Upper lobe of left lung (tissue), 6 donors: ENCODE data around the gene MYPOP. TPM values are rescaled to one million over a fixed set of nuclear protein-coding genes. Genes with fewer than 3 reads are reported as not detected.

Experiments used
- ATAC-seq, 2 donors: fragments of 200-7000 bp; cut with Tn5 transposase; one replicate each; pipeline ENCODE4 v1.9.1; 2022; ENCODE audit warnings: mild to moderate bottlenecking in 2 of 2, moderate library complexity in 2 of 2; ENCODE audit not compliant: low FRiP score in 2 of 2
- DNase-seq, 2 donors: peaks; one replicate each; pipeline ENCODE4 v3.0.0-alpha.2; 2019 to 2020
- H3K27ac ChIP-seq, 4 donors: fragments of 200-600 bp; sonication (generic); one replicate each; pipeline ENCODE4 v1.5.1; 2016 to 2019
- H3K27me3 ChIP-seq, 4 donors: fragments of 200-600 bp; sonication (generic); one replicate each; pipeline ENCODE4 v1.5.1; 2017 to 2019
- H3K36me3 ChIP-seq, 4 donors: fragments of 200-600 bp; sonication (generic); one replicate each; pipeline ENCODE4 v1.5.1; 2016 to 2019
- H3K4me1 ChIP-seq, 4 donors: fragments of 200-600 bp; sonication (generic); one replicate each; pipeline ENCODE4 v1.5.1; 2018 to 2019
- H3K4me3 ChIP-seq, 4 donors: fragments of 200-600 bp; sonication (generic); one replicate each; pipeline ENCODE4 v1.5.1; 2017 to 2019; ENCODE audit warnings: mild to moderate bottlenecking in 2 of 4, moderate library complexity in 1 of 4
- H3K9me3 ChIP-seq, 4 donors: fragments of 200-600 bp; sonication (generic); one replicate each; pipeline ENCODE4 v1.5.1; 2018 to 2019
- CTCF ChIP-seq, 6 experiments: fragments of 450-650 bp in 4 of 6; fragments of 200-600 bp in 2 of 6; sonication (generic) in 2 of 6; IDR thresholded peaks; one replicate each; pipeline ENCODE4 v1.5.1; 2016 to 2019; ENCODE audit warnings: antibody characterized with exemption in 6 of 6
- EP300 ChIP-seq, 4 donors: sonication (generic); formaldehyde crosslinking; IDR thresholded peaks; one replicate each; pipeline ENCODE4 v1.5.1; 2017; ENCODE audit warnings: antibody characterized with exemption in 4 of 4, control low read depth in 2 of 4
- POLR2A ChIP-seq, 4 donors: fragments of 450-650 bp; IDR thresholded peaks; one replicate each; pipeline ENCODE4 v1.5.1; 2016 to 2017; ENCODE audit warnings: antibody characterized with exemption in 4 of 4, mild to moderate bottlenecking in 2 of 4
- POLR2AphosphoS5 ChIP-seq, 2 donors: sonication (generic); formaldehyde crosslinking; IDR thresholded peaks; one replicate each; pipeline ENCODE4 v1.5.1; 2017; ENCODE audit warnings: antibody characterized with exemption in 2 of 2
- WGBS, 2 donors: methylation state at CpG; one replicate each; pipeline ENCODE4 v1.1.5; 2017 to 2018; 5-methylcytosine and 5-hydroxymethylcytosine counted together
- total RNA-seq, 6 donors: library from RNA; depleted of rRNA in 4 of 6; stranded (reverse); fragments of >200 nt in 4 of 6; gene quantifications; one replicate each; pipeline versions ENCODE4 v1.1.0 to v1.2.1, GENCODE V29; 2016 to 2021
- donor health status: DM: no; HTN: no; CAD: no; lungs with moderate emphysema.
- donor health status: DM: no; HTN: yes; CAD: no; lungs with severe emphysema.

The MYPOP gene
- total RNA-seq, 6 donors from 2014 or later = 2.3 to 13.6 (median 9.2) TPM

- no peak overlapping the region for H3K4me3 ChIP-seq
- no peaks in the 10 kb centered on the region for H3K36me3 ChIP-seq
- H3K9me3 ChIP-seq = no peaks in the 10 kb centered on the region
- H3K27me3 ChIP-seq = no peaks in the 10 kb centered on the region
- peaks cover 6 to 8% (median 7%) of the 10 kb centered on the region in 4 donors for H3K4me1 ChIP-seq
- 61 to 71% methylated on average over 2 of the region's 2 CpGs for WGBS, 2 donors
- ATAC-seq (no peak), DNase-seq (no peak)
- no peak for TF ChIP-seq CTCF (IDR thresholded peaks at IDR 0.05)
- no peak overlapping the region for H3K27ac ChIP-seq
Measured at GRCh38 chr19:45929247-45929646, 26.8 kb upstream of the MYPOP start.

GRCh38 chr19:45927565-45928261, 25.3 kb upstream of the MYPOP start:
- no peaks in the 10 kb centered on the region for H3K9me3 ChIP-seq
- no peak overlapping the region for H3K27ac ChIP-seq
- peak; percentile 51 to 82 for TF ChIP-seq POLR2AphosphoS5 (IDR thresholded peaks at IDR 0.05)
- no peak for TF ChIP-seq CTCF (IDR thresholded peaks at IDR 0.05)
- DNase-seq (peak; percentile 85 to 92), ATAC-seq (peak; percentile 75 to 92)
- no peaks in the 10 kb centered on the region for H3K36me3 ChIP-seq
- H3K4me1 ChIP-seq = peaks cover 6 to 8% (median 7%) of the 10 kb centered on the region in 4 donors
- H3K4me3 ChIP-seq = no peak overlapping the region
- WGBS, 2 donors = 11 to 13% methylated on average over 23 to 27 of the region's 33 CpGs
- H3K27me3 ChIP-seq = no peaks in the 10 kb centered on the region

- Histone ChIP-seq H3K27ac (no peak overlapping the region), H3K9me3 (no peaks in the 10 kb centered on the region), H3K36me3 (no peaks in the 10 kb centered on the region), H3K4me3 (no peak overlapping the region), H3K4me1 (peaks cover 6 to 8% (median 7%) of the 10 kb centered on the region in 4 donors), H3K27me3 (no peaks in the 10 kb centered on the region)
- DNase-seq (no peak), ATAC-seq (no peak)
- TF ChIP-seq POLR2A (IDR thresholded peaks at IDR 0.05) (no peak), CTCF (IDR thresholded peaks at IDR 0.05) (no peak), POLR2AphosphoS5 (IDR thresholded peaks at IDR 0.05) (no peak), EP300 (IDR thresholded peaks at IDR 0.05) (no peak)
- 61 to 64% methylated on average over 6 of the region's 6 CpGs for WGBS, 2 donors
Measured at GRCh38 chr19:45924891-45925447, 22.6 kb upstream of the MYPOP start.

- TF ChIP-seq CTCF (IDR thresholded peaks at IDR 0.05) (peak in 1 of 6 experiments; percentile 6), POLR2A (IDR thresholded peaks at IDR 0.05) (no peak)
- 66 to 70% methylated on average over 9 of the region's 9 CpGs for WGBS, 2 donors
- no peak for DNase-seq
Measured at GRCh38 chr19:45922281-45922680, 19.9 kb upstream of the MYPOP start.

GRCh38 chr19:45920458-45920857, 18.0 kb upstream of the MYPOP start:
- Histone ChIP-seq H3K9me3 (no peaks in the 10 kb centered on the region), H3K4me1 (no peaks in the 10 kb centered on the region), H3K36me3 (no peaks in the 10 kb centered on the region), H3K27ac (no peak overlapping the region), H3K4me3 (no peak overlapping the region), H3K27me3 (no peaks in the 10 kb centered on the region)
- DNase-seq (no peak), ATAC-seq (no peak)
- 57 to 60% methylated on average over 8 of the region's 8 CpGs for WGBS, 2 donors
- TF ChIP-seq POLR2A (IDR thresholded peaks at IDR 0.05) = no peak
- TF ChIP-seq CTCF (IDR thresholded peaks at IDR 0.05) = no peak
- no peak for TF ChIP-seq POLR2AphosphoS5 (IDR thresholded peaks at IDR 0.05)
- no peak for TF ChIP-seq EP300 (IDR thresholded peaks at IDR 0.05)

More at GRCh38 chr19:45922281-45922680, 19.9 kb upstream of the MYPOP start:
- Histone ChIP-seq H3K27me3 (no peaks in the 10 kb centered on the region), H3K36me3 (no peaks in the 10 kb centered on the region), H3K4me3 (no peak overlapping the region), H3K27ac (no peak overlapping the region), H3K4me1 (no peaks in the 10 kb centered on the region), H3K9me3 (no peaks in the 10 kb centered on the region)
- no peak for ATAC-seq
